ENCODE results near the gene PRPF18. TPM values are rescaled to one million over a fixed set of nuclear protein-coding genes. Genes with fewer than 3 reads are reported as not detected.

Gene PRPF18
- total and polyA plus RNA-seq, 8 donors = 9.8 to 51.8 (median 21.7) TPM

DNA sequence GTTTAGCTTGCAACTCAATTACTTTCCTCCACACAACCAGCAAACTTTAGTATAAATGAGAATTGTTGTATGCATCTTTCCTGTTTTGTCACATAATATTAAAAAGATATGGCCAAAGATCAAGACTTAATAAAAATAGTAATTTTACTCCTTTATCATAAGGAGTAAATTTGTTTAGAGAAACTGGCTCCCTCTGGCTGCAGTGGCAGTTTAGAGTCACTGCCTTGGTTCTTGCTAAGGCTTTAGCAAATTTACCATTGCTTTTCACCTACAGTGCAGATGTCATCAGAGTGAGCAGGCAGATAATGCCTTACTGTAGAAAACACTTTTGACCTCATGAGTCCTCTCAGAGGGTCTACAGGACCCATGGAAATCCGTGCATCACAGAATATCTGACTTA is 2.6 kb downstream of the PRPF18 start:
- peaks cover 0 to 11% (median 0%) of the 10 kb centered on the region in 3 donors for H3K27me3 ChIP-seq
- H3K27ac ChIP-seq = no peak overlapping the region
- H3K36me3 ChIP-seq = peaks cover 0 to 29% (median 24%) of the 10 kb centered on the region in 4 donors
- no peak for DNase-seq
- H3K4me1 ChIP-seq = peaks cover 10 to 43% (median 25%) of the 10 kb centered on the region in 4 donors
- TF ChIP-seq, protein P1, sequence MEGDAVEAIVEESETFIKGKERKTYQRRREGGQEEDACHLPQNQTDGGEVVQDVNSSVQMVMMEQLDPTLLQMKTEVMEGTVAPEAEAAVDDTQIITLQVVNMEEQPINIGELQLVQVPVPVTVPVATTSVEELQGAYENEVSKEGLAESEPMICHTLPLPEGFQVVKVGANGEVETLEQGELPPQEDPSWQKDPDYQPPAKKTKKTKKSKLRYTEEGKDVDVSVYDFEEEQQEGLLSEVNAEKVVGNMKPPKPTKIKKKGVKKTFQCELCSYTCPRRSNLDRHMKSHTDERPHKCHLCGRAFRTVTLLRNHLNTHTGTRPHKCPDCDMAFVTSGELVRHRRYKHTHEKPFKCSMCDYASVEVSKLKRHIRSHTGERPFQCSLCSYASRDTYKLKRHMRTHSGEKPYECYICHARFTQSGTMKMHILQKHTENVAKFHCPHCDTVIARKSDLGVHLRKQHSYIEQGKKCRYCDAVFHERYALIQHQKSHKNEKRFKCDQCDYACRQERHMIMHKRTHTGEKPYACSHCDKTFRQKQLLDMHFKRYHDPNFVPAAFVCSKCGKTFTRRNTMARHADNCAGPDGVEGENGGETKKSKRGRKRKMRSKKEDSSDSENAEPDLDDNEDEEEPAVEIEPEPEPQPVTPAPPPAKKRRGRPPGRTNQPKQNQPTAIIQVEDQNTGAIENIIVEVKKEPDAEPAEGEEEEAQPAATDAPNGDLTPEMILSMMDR (IDR thresholded peaks at IDR 0.05) = no peak
- TF ChIP-seq POLR2A (IDR thresholded peaks at IDR 0.05) (no peak), EP300 (IDR thresholded peaks at IDR 0.05) (no peak), POLR2AphosphoS5 (IDR thresholded peaks at IDR 0.05) (no peak)
- intact Hi-C loops (cut with DNase I; ENCODE audit: low total_unique reads) = no loop called here
- no peaks in the 10 kb centered on the region for H3K9me3 ChIP-seq
- 76 to 86% (median 83%) methylated on average over 1 of the region's 1 CpG for WGBS, 5 donors
- no peak overlapping the region for H3K4me3 ChIP-seq

DNA sequence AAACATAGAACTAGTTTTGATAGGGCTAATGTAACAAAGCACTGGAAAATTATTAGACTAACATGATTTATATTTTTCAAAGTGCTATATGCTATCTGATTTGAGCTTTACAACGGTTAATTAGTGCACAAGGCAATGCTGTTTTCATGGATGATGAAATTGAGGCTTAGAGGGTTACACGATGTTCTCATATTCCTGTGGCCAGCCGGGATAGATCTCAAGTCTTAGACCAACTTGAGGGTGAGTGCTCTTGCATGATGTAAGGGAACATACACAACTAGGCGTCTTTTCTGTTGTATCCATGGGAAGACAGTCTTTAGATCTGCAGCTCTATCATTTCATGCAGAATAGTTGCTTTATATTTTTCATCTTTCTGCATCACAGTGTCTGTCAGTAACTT is 4.1 kb downstream of the PRPF18 start:
- H3K27ac ChIP-seq = no peak overlapping the region
- peaks cover 10 to 43% (median 25%) of the 10 kb centered on the region in 4 donors for H3K4me1 ChIP-seq
- no peak overlapping the region for H3K4me3 ChIP-seq
- intact Hi-C loops (cut with DNase I; ENCODE audit: low total_unique reads) = no loop called here
- DNase-seq = no peak
- TF ChIP-seq EP300 (IDR thresholded peaks at IDR 0.05) (no peak), POLR2AphosphoS5 (IDR thresholded peaks at IDR 0.05) (no peak), POLR2A (IDR thresholded peaks at IDR 0.05) (no peak)
- TF ChIP-seq, protein P1 (IDR thresholded peaks at IDR 0.05) = no peak
- no peaks in the 10 kb centered on the region for H3K9me3 ChIP-seq
- peaks cover 0 to under 1% (median 0%) of the 10 kb centered on the region in 3 donors for H3K27me3 ChIP-seq
- WGBS, 5 donors = 75 to 83% (median 80%) methylated on average over 4 of the region's 4 CpGs
- peaks cover 0 to 29% (median 24%) of the 10 kb centered on the region in 4 donors for H3K36me3 ChIP-seq

DNA sequence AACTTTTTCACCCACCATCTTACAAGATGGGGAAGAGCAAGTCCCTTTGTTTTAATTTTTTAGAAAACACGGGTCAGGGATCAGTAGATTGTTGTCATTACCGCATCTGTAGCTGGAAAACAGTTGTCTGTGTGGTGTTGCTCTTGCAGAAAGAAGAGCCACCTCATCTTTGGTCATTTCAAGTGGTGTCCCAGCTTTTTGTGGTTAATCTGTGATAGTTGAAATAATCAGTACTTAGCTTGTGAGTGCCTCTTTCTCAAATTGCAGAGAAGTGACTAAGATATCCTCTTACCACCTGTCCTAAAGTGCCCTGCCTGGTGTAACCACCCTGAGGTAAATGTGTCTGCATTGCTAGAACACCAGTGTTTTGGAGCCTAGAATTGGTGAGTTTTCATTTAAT is 5.5 kb downstream of the PRPF18 start:
- peaks cover 0 to 33% (median 25%) of the 10 kb centered on the region in 4 donors for H3K36me3 ChIP-seq
- TF ChIP-seq POLR2A (IDR thresholded peaks at IDR 0.05) = no peak
- TF ChIP-seq EP300 (IDR thresholded peaks at IDR 0.05) = no peak
- no peak for TF ChIP-seq POLR2AphosphoS5 (IDR thresholded peaks at IDR 0.05)
- TF ChIP-seq, protein P1 (IDR thresholded peaks at IDR 0.05) = no peak
- no peaks in the 10 kb centered on the region for H3K27me3 ChIP-seq
- no peak overlapping the region for H3K4me3 ChIP-seq
- H3K9me3 ChIP-seq = no peaks in the 10 kb centered on the region
- WGBS, 5 donors = 89 to 98% (median 91%) methylated on average over 2 of the region's 2 CpGs
- H3K27ac ChIP-seq = no peak overlapping the region
- intact Hi-C loops (cut with DNase I; ENCODE audit: low total_unique reads) = no loop called here
- DNase-seq = no peak
- peaks cover 10 to 37% (median 21%) of the 10 kb centered on the region in 4 donors for H3K4me1 ChIP-seq

DNA sequence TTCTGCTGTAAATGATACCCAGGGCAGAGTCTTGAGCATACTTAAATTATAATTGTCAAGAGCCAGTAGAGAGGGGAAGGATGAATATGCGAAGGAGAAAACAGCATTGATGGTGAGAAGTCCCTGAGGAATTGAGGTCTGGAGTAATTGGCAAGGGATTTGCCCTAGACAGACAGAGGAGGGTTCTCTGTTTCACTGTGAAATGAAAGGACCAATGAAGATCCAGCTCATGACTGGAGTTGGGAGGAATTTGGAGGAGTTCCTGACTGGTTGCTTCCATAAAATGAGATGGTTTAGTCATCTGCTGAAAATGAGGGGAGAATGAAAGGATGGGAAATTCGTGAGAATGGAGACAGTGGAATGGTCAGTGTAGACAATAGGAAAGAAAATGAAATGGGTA is 6.8 kb downstream of the PRPF18 start:
- intact Hi-C loops (cut with DNase I; ENCODE audit: low total_unique reads) = no loop called here
- DNase-seq = no peak
- no peak overlapping the region for H3K27ac ChIP-seq
- no peaks in the 10 kb centered on the region for H3K9me3 ChIP-seq
- no peaks in the 10 kb centered on the region for H3K27me3 ChIP-seq
- H3K36me3 ChIP-seq = peaks cover 0 to 44% (median 31%) of the 10 kb centered on the region in 4 donors
- H3K4me3 ChIP-seq = no peak overlapping the region
- H3K4me1 ChIP-seq = peaks cover 0 to 24% (median 8%) of the 10 kb centered on the region in 4 donors
- WGBS, 5 donors = 83 to 92% (median 87%) methylated on average over 2 of the region's 2 CpGs
- TF ChIP-seq POLR2A (IDR thresholded peaks at IDR 0.05) = no peak
- TF ChIP-seq, protein P1 (IDR thresholded peaks at IDR 0.05) = no peak
- no peak for TF ChIP-seq POLR2AphosphoS5 (IDR thresholded peaks at IDR 0.05)
- TF ChIP-seq EP300 (IDR thresholded peaks at IDR 0.05) = no peak

Data from stomach (tissue), 9 donors.